HCT116 (cell line): ENCODE measurements around the gene JCHAIN. TPM values are rescaled to one million over a fixed set of nuclear protein-coding genes. Genes with fewer than 3 reads are reported as not detected.

Source experiments
- CEBPB ChIP-seq: IDR thresholded peaks from 2 replicates; pipeline ENCODE4 v1.6.1; 2012; ENCODE audit warnings: low read depth
- ELF1 ChIP-seq: IDR thresholded peaks from 2 replicates; pipeline ENCODE4 v1.6.1; 2012; ENCODE audit warnings: low read depth, borderline replicate concordance
- EZH2phosphoT487 ChIP-seq: fragments of 200-600 bp; IDR thresholded peaks from 2 replicates; pipeline ENCODE4 v1.6.1; 2018; ENCODE audit warnings: antibody characterized with exemption, borderline replicate concordance
- FOSL1 ChIP-seq: IDR thresholded peaks from 2 replicates; pipeline ENCODE4 v1.6.1; 2012; ENCODE audit warnings: low read depth
- SIN3A ChIP-seq: IDR thresholded peaks from 2 replicates; pipeline ENCODE4 v1.6.1; 2012; ENCODE audit warnings: low read depth
- SP1 ChIP-seq: IDR thresholded peaks from 2 replicates; pipeline ENCODE4 v1.6.1; 2012; ENCODE audit warnings: low read depth
- SRF ChIP-seq: IDR thresholded peaks from 2 replicates; pipeline ENCODE4 v1.6.1; 2012; ENCODE audit warnings: low read depth
- TCF7L2 ChIP-seq: IDR thresholded peaks from 2 replicates; pipeline ENCODE4 v1.7.0; 2011; ENCODE audit warnings: borderline replicate concordance, inconsistent platforms; ENCODE audit not compliant: insufficient read depth, insufficient read length; ENCODE audit errors: extremely low read depth
- YY1 ChIP-seq: IDR thresholded peaks from 2 replicates; pipeline ENCODE4 v1.6.1; 2011; ENCODE audit warnings: low read length, low read depth, moderate library complexity, mild to moderate bottlenecking; ENCODE audit not compliant: insufficient replicate concordance; ENCODE audit errors: extremely low read depth
- ZFX ChIP-seq: fragments of 450-650 bp; IDR thresholded peaks from 2 replicates; pipeline ENCODE4 v1.6.1; 2017
- ZNF274 ChIP-seq: fragments of 200-500 bp; sonication (Bioruptor generic); IDR thresholded peaks from 2 replicates; pipeline ENCODE4 v1.6.1; 2014; ENCODE audit warnings: mild to moderate bottlenecking, low read depth, low read length, inconsistent platforms
- total RNA-seq: library from RNA; stranded (reverse); gene quantifications from one replicate; pipeline ENCODE4 v1.2.1, GENCODE V29; 2021; ENCODE audit not compliant: unreplicated experiment
- TF ChIP-seq, protein P1 (sequence below), 3 experiments: fragments of 200-600 bp in 1 of 3; sonication (generic) in 1 of 3; IDR thresholded peaks in 2 of 3; conservative IDR thresholded peaks in 1 of 3; 2 replicates each; pipeline ENCODE4 v1.5.1; 2012 to 2017; ENCODE audit warnings: low read depth in 2 of 3, low read length in 2 of 3, antibody characterized with exemption in 1 of 3, borderline replicate concordance in 1 of 3, control low read depth in 1 of 3, mild to moderate bottlenecking in 1 of 3, mixed read lengths in 1 of 3, mixed run types in 1 of 3, moderate library complexity in 1 of 3; ENCODE audit not compliant: insufficient read depth in 1 of 3
- TF ChIP-seq, protein P2 (sequence below): IDR thresholded peaks from 2 replicates; pipeline ENCODE4 v1.6.1; 2012
- TF ChIP-seq, protein P3 (sequence below): IDR thresholded peaks from 2 replicates; pipeline ENCODE4 v1.6.1; 2011; ENCODE audit warnings: mild to moderate bottlenecking, low read length, moderate library complexity; ENCODE audit not compliant: insufficient replicate concordance; ENCODE audit errors: extremely low read depth

JCHAIN gene
- total RNA-seq, 1 experiment from 2014 or later, result 0.79 TPM

DNA sequence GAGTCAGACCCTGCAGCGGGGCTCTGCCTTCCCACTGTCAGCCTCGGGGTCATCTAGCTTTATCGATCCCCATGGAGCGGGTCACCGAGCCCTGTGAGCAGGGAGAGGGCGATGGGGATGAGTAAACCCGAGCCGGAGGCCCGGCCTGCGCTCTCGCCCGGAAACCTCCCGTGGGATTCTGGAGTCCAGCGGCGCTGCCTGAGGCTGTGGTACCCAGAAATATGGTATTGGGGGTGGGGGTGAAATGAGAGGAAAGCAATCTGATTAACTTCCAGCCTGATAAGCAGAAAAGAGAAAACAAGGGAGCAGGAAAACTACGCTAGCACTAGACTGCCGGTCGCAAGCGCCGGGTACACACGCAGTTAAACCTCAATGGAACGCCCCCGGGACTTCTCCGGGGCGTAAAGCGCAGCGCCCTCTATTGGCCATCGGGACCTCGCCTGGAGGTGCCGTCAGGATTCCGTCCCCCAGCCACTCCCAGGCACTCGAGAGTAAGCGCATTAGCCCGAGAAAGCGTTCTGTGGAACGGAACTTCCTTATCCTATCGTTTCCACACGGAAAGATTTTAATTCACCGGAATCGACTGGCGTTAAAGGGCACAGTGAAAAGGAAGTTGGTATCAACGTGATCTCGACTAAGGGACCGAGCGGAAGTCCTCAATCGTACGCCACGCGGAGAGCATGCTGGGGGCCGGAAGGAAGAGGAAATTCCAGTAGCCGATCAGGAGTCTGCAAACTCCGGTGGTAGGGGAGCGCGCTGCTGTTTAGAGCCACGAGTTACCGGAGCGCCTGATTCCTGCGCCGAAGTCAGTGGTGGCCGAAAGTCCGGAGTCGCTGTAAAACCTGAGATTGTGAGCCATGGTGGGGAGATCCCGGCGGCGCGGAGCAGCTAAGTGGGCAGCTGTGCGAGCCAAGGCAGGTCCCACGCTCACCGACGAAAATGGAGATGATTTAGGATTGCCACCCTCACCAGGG is 21.8 kb upstream of the JCHAIN start, which contains the start of gene UTP3 (continued):
- TF ChIP-seq, protein P1, sequence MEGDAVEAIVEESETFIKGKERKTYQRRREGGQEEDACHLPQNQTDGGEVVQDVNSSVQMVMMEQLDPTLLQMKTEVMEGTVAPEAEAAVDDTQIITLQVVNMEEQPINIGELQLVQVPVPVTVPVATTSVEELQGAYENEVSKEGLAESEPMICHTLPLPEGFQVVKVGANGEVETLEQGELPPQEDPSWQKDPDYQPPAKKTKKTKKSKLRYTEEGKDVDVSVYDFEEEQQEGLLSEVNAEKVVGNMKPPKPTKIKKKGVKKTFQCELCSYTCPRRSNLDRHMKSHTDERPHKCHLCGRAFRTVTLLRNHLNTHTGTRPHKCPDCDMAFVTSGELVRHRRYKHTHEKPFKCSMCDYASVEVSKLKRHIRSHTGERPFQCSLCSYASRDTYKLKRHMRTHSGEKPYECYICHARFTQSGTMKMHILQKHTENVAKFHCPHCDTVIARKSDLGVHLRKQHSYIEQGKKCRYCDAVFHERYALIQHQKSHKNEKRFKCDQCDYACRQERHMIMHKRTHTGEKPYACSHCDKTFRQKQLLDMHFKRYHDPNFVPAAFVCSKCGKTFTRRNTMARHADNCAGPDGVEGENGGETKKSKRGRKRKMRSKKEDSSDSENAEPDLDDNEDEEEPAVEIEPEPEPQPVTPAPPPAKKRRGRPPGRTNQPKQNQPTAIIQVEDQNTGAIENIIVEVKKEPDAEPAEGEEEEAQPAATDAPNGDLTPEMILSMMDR (IDR thresholded peaks at IDR 0.05 in 2 of 3, conservative IDR thresholded peaks at IDR 0.05 in 1 of 3; ENCODE audit: borderline replicate concordance in 1 of 3, insufficient read depth in 1 of 3, low read depth in 2 of 3, low read length in 2 of 3), result peak; percentile 75 to 96 (median 95)
- TF ChIP-seq ELF1, result peak; percentile 85
- no peak for TF ChIP-seq EZH2phosphoT487
- TF ChIP-seq SIN3A, result peak; percentile 90
- no peak for TF ChIP-seq ZNF274
- TF ChIP-seq SP1, result peak; percentile 94
- TF ChIP-seq YY1, result peak; percentile 84
- TF ChIP-seq CEBPB, result no peak
- peak; percentile 61 for TF ChIP-seq TCF7L2
- TF ChIP-seq, protein P2, sequence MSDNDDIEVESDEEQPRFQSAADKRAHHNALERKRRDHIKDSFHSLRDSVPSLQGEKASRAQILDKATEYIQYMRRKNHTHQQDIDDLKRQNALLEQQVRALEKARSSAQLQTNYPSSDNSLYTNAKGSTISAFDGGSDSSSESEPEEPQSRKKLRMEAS, result peak; percentile 98
- TF ChIP-seq FOSL1, result no peak
- TF ChIP-seq, protein P3, sequence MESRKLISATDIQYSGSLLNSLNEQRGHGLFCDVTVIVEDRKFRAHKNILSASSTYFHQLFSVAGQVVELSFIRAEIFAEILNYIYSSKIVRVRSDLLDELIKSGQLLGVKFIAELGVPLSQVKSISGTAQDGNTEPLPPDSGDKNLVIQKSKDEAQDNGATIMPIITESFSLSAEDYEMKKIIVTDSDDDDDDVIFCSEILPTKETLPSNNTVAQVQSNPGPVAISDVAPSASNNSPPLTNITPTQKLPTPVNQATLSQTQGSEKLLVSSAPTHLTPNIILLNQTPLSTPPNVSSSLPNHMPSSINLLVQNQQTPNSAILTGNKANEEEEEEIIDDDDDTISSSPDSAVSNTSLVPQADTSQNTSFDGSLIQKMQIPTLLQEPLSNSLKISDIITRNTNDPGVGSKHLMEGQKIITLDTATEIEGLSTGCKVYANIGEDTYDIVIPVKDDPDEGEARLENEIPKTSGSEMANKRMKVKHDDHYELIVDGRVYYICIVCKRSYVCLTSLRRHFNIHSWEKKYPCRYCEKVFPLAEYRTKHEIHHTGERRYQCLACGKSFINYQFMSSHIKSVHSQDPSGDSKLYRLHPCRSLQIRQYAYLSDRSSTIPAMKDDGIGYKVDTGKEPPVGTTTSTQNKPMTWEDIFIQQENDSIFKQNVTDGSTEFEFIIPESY, result peak; percentile 85
- peak; percentile 86 for TF ChIP-seq ZFX
- TF ChIP-seq SRF, result peak; percentile 96
